HEK293 (cell line): ENCODE measurements around the gene FXYD1.

Source experiments
- CTCF ChIA-PET: fragments of 350-600 bp; formaldehyde crosslinking; extraction: SDS; loops from one replicate; lab custom pipeline; 2021; ENCODE audit warnings: antibody characterized with exemption; lab: Yijun Ruan, JAX
- POLR2A ChIA-PET: fragments of 300-600 bp; formaldehyde crosslinking; extraction: SDS; loops from one replicate; lab custom pipeline; 2020; ENCODE audit warnings: antibody characterized with exemption, inconsistent platforms; lab: Yijun Ruan, JAX
- H3K27ac ChIP-seq: fragments of 200-500 bp; sonication (Bioruptor generic); 2 replicates; pipeline ENCODE4 v1.5.1; 2014; ENCODE audit warnings: low read depth, low read length, control low read depth, inconsistent platforms; ENCODE audit errors: extremely low read depth
- H3K36me3 ChIP-seq, 2 experiments: fragments of 200-500 bp in 1 of 2; sonication (Bioruptor generic) in 1 of 2; 1 replicate in 1 of 2; 2 replicates in 1 of 2; pipeline ENCODE4 v1.5.1; 2014 to 2017; ENCODE audit warnings: inconsistent platforms in 2 of 2, low read length in 2 of 2; ENCODE audit not compliant: control insufficient read depth in 2 of 2, insufficient read depth in 1 of 2
- H3K4me1 ChIP-seq: fragments of 200-500 bp; sonication (Bioruptor generic); 2 replicates; pipeline ENCODE4 v1.5.1; 2014; ENCODE audit warnings: mild to moderate bottlenecking, low read length, inconsistent platforms; ENCODE audit not compliant: control insufficient read depth, insufficient read depth
- H3K4me3 ChIP-seq: 2 replicates; pipeline ENCODE4 v1.5.1; 2011; ENCODE audit warnings: low read depth, mild to moderate bottlenecking, control low read depth, low read length, moderate library complexity
- H3K9me3 ChIP-seq: fragments of 200-500 bp; sonication (Bioruptor generic); 2 replicates; pipeline ENCODE4 v1.5.1; 2014; ENCODE audit warnings: low read depth, low read length, inconsistent platforms; ENCODE audit not compliant: control insufficient read depth, insufficient read depth
- HOXA7 ChIP-seq: sonication (generic); formaldehyde crosslinking; IDR thresholded peaks from 2 replicates; pipeline ENCODE4 v1.8.1; 2022; ENCODE audit warnings: missing genetic modification reagents, borderline replicate concordance
- KLF8 ChIP-seq: fragments of 450-650 bp; formaldehyde crosslinking; IDR thresholded peaks from 2 replicates; pipeline ENCODE4 v1.5.1; 2016; ENCODE audit warnings: missing biosample characterization, missing genetic modification characterization
- PRDM10 ChIP-seq: fragments of 450-650 bp; formaldehyde crosslinking; IDR thresholded peaks from 2 replicates; pipeline ENCODE4 v1.5.1; 2016; ENCODE audit warnings: missing biosample characterization, missing genetic modification characterization
- REST ChIP-seq: fragments of 450-650 bp; formaldehyde crosslinking; IDR thresholded peaks from 2 replicates; pipeline ENCODE4 v1.5.1; 2016; ENCODE audit warnings: missing biosample characterization, missing genetic modification characterization
- ZBTB1 ChIP-seq: fragments of 450-650 bp; formaldehyde crosslinking; IDR thresholded peaks from 2 replicates; pipeline ENCODE4 v1.5.1; 2016; ENCODE audit warnings: missing biosample characterization, missing genetic modification characterization
- ZBTB10 ChIP-seq: fragments of 450-650 bp; formaldehyde crosslinking; IDR thresholded peaks from 2 replicates; pipeline ENCODE4 v1.5.1; 2016; ENCODE audit warnings: missing biosample characterization, missing genetic modification characterization
- ZBTB11 ChIP-seq: fragments of 450-650 bp; formaldehyde crosslinking; conservative IDR thresholded peaks from 2 replicates; pipeline ENCODE4 v1.5.1; 2016; ENCODE audit warnings: low read depth, missing biosample characterization, missing genetic modification characterization
- ZBTB44 ChIP-seq: fragments of 450-650 bp; IDR thresholded peaks from 2 replicates; pipeline ENCODE4 v1.5.1; 2018; ENCODE audit warnings: missing biosample characterization, mild to moderate bottlenecking, missing genetic modification characterization
- ZBTB48 ChIP-seq: fragments of 450-650 bp; formaldehyde crosslinking; IDR thresholded peaks from 2 replicates; pipeline ENCODE4 v1.5.1; 2016; ENCODE audit warnings: missing biosample characterization, missing genetic modification characterization
- ZNF416 ChIP-seq: fragments of 450-650 bp; formaldehyde crosslinking; IDR thresholded peaks from 2 replicates; pipeline ENCODE4 v1.5.1; 2016; ENCODE audit warnings: missing biosample characterization, missing genetic modification characterization
- ZNF561 ChIP-seq: fragments of 450-650 bp; IDR thresholded peaks from 2 replicates; pipeline ENCODE4 v1.5.1; 2018; ENCODE audit warnings: missing biosample characterization, missing genetic modification characterization, borderline replicate concordance
- ZNF596 ChIP-seq: fragments of 450-650 bp; IDR thresholded peaks from 2 replicates; pipeline ENCODE4 v1.5.0; 2018; ENCODE audit warnings: missing biosample characterization, mild to moderate bottlenecking, missing genetic modification characterization, moderate library complexity
- ZNF654 ChIP-seq: fragments of 450-650 bp; formaldehyde crosslinking; IDR thresholded peaks from 2 replicates; pipeline ENCODE4 v1.5.1; 2016; ENCODE audit warnings: low read depth, missing biosample characterization, missing genetic modification characterization

FXYD1 gene

GRCh38 chr19:35090160-35090505 lies 48.5 kb upstream of the FXYD1 start:
- POLR2A ChIA-PET = no interaction called here

GRCh38 chr19:35090506-35091214 lies 48.0 kb upstream of the FXYD1 start:
- Histone ChIP-seq H3K36me3 (no peaks in the 10 kb centered on the region), H3K4me1 (peaks cover 7% of the 10 kb centered on the region), H3K27ac (no peak overlapping the region; the same call in 1 of the 2 replicates), H3K4me3 (no peak overlapping the region), H3K9me3 (no peaks in the 10 kb centered on the region)
- CTCF ChIA-PET = interaction anchor here (0.6 to 4.9 kb wide), 36 partner anchors 8 to 533 kb away, joined by 3 to 87 read pairs (median 4); partner anchors contain the start of genes FXYD5, GRAMD1A and LGI4
- POLR2A ChIA-PET = no interaction called here
- TF ChIP-seq ZNF561 (no peak), ZBTB1 (tag by site-specific recombination) (no peak), ZNF596 (tag by site-specific recombination) (peak; percentile 21; the same call in 1 of the 2 replicates), ZBTB11 (tag by site-specific recombination) (no peak), REST (tag by site-specific recombination) (peak; percentile 17; the same call in 1 of the 2 replicates), KLF8 (tag by site-specific recombination) (0 out of 2 replicates have a peak, but pooled peaks have one; percentile 13), ZNF654 (tag by site-specific recombination) (peak; percentile 94), PRDM10 (tag by site-specific recombination) (peak; percentile 87), ZBTB48 (peak; percentile 49; the same call in 1 of the 2 replicates)

More at GRCh38 chr19:35090160-35090505, 48.5 kb upstream of the FXYD1 start:
- TF ChIP-seq ZBTB10 (tag by site-specific recombination) (0 out of 2 replicates have a peak, but pooled peaks have one; percentile 60), ZNF416 (0 out of 2 replicates have a peak, but pooled peaks have one; percentile 37), ZBTB44 (no peak), HOXA7 (CRISPR knock-in tag) (no peak)
- TF ChIP-seq, all 188 proteins: peak for 2
- H3K36me3 ChIP-seq = no peaks in the 10 kb centered on the region
- H3K4me1 ChIP-seq = peaks cover 7% of the 10 kb centered on the region
- H3K9me3 ChIP-seq = no peaks in the 10 kb centered on the region
- H3K27ac ChIP-seq = no peak overlapping the region
- CTCF ChIA-PET = interaction anchor here (0.6 to 4.9 kb wide), 30 partner anchors 8 to 1146 kb away, joined by 3 to 87 read pairs (median 5); partner anchors contain the start of genes GRAMD1A and LGI4
- no peak overlapping the region for H3K4me3 ChIP-seq
